ENCODE data around the gene KCP.

The KCP gene

GRCh38 chr7:128910569-128910945 lies at the start of gene KCP:
Gene KCP, minus strand, starts transcription at chr7:128910709. Its CDS starts 33 bp downstream, at chr7:128910676.
- peaks cover 11% of the 10 kb centered on the region for H3K4me1 ChIP-seq (ENCODE audit: insufficient read depth, low read length)
- peak within 1 kb of the TSS; percentile 20 for H2AFZ ChIP-seq (ENCODE audit: low read depth, low read length)
- no peaks in the 10 kb centered on the region for H3K9me3 ChIP-seq (ENCODE audit: low read length)
- no peaks in the 10 kb centered on the region for H3K36me3 ChIP-seq (ENCODE audit: insufficient read depth, low read length)
- H3K27me3 ChIP-seq (ENCODE audit: insufficient read depth, low read length) = peaks cover 59% of the 10 kb centered on the region
- H3K4me3 ChIP-seq (ENCODE audit: low read length) = no peak within 1 kb of the TSS

DNA sequence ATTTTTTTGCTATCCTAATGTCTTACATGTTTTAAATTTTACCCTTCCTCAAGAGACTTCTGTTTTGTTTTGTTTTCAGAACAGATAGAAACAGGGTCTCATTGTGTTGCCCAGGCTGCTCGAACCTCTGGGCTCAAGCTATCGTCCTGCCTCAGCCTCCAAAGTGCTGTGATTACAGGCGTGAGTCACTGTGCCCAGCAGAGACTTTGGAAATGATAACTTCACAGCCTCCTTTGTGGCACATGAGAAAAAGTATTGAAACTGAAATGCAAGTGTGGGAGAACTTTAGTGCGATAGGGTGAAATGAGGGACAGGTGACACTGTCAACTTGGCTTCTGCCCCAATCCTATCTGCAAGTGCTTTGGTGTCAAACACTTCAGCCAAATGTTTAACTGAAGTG lies 48.8 kb upstream of the KCP start:
- Histone ChIP-seq H3K27me3 (ENCODE audit: insufficient read depth, low read length) (no peaks in the 10 kb centered on the region), H3K36me3 (ENCODE audit: insufficient read depth, low read length) (peaks cover 75% of the 10 kb centered on the region), H3K4me3 (ENCODE audit: low read length) (no peak overlapping the region), H3K9me3 (ENCODE audit: low read length) (peaks cover 2% of the 10 kb centered on the region), H3K4me1 (ENCODE audit: insufficient read depth, low read length) (no peaks in the 10 kb centered on the region), H2AFZ (ENCODE audit: low read depth, low read length) (no peak overlapping the region)

GRCh38 chr7:128955981-128956380 lies 45.5 kb upstream of the KCP start:
- Histone ChIP-seq H2AFZ (ENCODE audit: low read depth, low read length) (no peak overlapping the region), H3K36me3 (ENCODE audit: insufficient read depth, low read length) (peaks cover 83% of the 10 kb centered on the region), H3K9me3 (ENCODE audit: low read length) (no peaks in the 10 kb centered on the region), H3K4me1 (ENCODE audit: insufficient read depth, low read length) (no peaks in the 10 kb centered on the region), H3K4me3 (ENCODE audit: low read length) (no peak overlapping the region), H3K27me3 (ENCODE audit: insufficient read depth, low read length) (no peaks in the 10 kb centered on the region)

- Histone ChIP-seq H3K36me3 (ENCODE audit: insufficient read depth, low read length) (peaks cover 86% of the 10 kb centered on the region), H3K4me3 (ENCODE audit: low read length) (no peak overlapping the region), H3K27me3 (ENCODE audit: insufficient read depth, low read length) (no peaks in the 10 kb centered on the region), H3K4me1 (ENCODE audit: insufficient read depth, low read length) (no peaks in the 10 kb centered on the region), H2AFZ (ENCODE audit: low read depth, low read length) (no peak overlapping the region), H3K9me3 (ENCODE audit: low read length) (no peaks in the 10 kb centered on the region)
Measured at GRCh38 chr7:128954830-128955802, 44.6 kb upstream of the KCP start.

DNA sequence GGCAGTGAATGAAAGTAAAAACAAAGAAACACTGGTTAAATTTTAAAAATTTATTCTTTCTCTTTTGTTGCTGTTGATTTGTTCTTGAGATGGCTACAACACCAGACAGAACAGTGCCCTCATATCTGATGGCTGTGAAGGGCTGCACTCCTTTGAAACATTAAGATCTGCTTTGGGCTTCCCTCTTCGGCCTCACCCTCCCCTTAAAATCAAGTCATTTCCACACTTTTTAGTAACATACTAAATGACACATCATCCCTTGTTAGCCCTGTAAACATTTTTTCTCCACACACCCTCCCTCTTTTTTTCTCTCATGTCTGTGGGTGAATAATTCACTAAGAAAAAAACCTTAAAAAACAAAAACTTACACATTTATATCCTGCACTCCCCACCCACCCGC lies 43.6 kb upstream of the KCP start:
- no peaks in the 10 kb centered on the region for H3K9me3 ChIP-seq (ENCODE audit: low read length)
- no peaks in the 10 kb centered on the region for H3K4me1 ChIP-seq (ENCODE audit: insufficient read depth, low read length)
- H2AFZ ChIP-seq (ENCODE audit: low read depth, low read length) = no peak overlapping the region
- H3K4me3 ChIP-seq (ENCODE audit: low read length) = no peak overlapping the region
- no peaks in the 10 kb centered on the region for H3K27me3 ChIP-seq (ENCODE audit: insufficient read depth, low read length)
- H3K36me3 ChIP-seq (ENCODE audit: insufficient read depth, low read length) = peaks cover 77% of the 10 kb centered on the region

GRCh38 chr7:128951296-128951695 lies 40.8 kb upstream of the KCP start:
- Histone ChIP-seq H3K27me3 (ENCODE audit: insufficient read depth, low read length) (no peaks in the 10 kb centered on the region), H3K36me3 (ENCODE audit: insufficient read depth, low read length) (peaks cover 51% of the 10 kb centered on the region), H3K4me3 (ENCODE audit: low read length) (no peak overlapping the region), H2AFZ (ENCODE audit: low read depth, low read length) (no peak overlapping the region), H3K9me3 (ENCODE audit: low read length) (no peaks in the 10 kb centered on the region), H3K4me1 (ENCODE audit: insufficient read depth, low read length) (no peaks in the 10 kb centered on the region)

DNA sequence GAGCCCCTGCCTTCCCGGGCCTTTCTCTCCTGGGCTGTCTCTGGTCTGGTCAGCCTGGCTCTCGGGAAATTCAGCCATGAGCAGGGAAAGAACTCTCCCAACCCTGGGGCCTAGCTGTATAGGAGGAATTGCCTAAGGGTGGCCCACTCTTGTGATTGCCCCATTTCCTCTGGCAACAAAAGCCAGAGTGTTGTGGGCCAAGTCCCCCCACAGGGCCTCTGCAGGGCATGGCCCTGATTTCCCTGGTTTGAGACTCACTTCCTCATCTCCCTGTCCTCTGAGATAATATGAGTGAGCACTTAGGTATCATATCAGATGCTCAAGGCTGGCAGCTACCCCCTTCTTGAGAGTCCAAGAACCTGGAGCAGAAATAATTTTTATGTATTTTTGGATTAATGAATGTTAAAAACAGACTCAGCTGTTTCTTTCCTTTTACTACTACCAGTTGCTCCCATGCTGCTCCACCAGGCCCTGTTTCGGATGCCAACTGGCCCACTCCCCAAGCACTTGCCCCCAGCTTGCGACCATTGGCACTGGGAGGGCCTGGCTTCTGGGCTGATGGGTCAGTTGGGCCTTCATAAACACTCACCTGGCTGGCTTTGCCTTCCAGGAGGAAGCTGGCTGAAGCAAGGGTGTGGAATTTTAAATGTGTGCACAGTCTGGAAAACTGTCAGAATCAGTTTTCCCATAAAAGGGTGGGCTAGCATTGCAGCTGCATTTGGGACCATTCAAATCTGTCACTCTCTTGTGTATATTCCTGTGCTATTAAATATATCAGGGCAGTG lies 38.7 kb upstream of the KCP start:
- H2AFZ ChIP-seq (ENCODE audit: low read depth, low read length) = no peak overlapping the region

DNA sequence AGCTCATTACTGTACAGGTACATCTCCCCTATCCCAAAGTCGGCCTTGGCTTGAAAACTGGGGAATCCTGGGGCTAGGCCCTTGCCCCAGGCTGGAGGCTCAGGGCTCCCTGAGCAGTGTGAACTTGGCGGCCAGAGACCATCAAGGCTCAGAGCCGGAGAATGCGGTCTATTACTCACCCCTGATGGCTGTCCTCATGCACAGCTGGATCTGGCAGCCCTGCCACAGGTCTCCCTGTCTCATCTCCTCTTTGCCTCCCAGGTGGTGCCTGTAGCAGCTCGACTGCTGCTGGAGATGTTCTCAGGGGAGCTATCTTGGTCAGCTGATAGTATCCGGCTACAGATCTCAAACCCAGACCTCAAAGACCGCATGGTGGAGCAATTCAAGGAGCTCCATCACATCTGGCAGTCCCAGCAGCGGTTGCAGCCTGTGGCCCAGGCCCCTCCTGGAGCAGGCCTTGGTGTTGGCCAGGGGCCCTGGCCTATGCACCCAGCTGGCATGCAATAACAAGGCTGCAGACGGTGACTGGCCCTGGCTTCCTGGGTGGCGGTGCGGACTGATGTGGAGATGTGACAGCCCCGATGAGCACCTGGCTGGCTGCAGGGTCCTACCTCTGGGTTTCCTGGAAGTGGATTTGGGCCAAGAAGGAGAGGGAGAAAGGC lies 37.9 kb upstream of the KCP start:
- H2AFZ ChIP-seq (ENCODE audit: low read depth, low read length) = no peak overlapping the region
- H3K4me3 ChIP-seq (ENCODE audit: low read length) = no peak overlapping the region
- no peaks in the 10 kb centered on the region for H3K9me3 ChIP-seq (ENCODE audit: low read length)
- peaks cover 24% of the 10 kb centered on the region for H3K36me3 ChIP-seq (ENCODE audit: insufficient read depth, low read length)
- H3K4me1 ChIP-seq (ENCODE audit: insufficient read depth, low read length) = no peaks in the 10 kb centered on the region
- H3K27me3 ChIP-seq (ENCODE audit: insufficient read depth, low read length) = no peaks in the 10 kb centered on the region

More for the DNA sequence above, 38.7 kb upstream of the KCP start:
- no peaks in the 10 kb centered on the region for H3K4me1 ChIP-seq (ENCODE audit: insufficient read depth, low read length)
- no peak overlapping the region for H3K4me3 ChIP-seq (ENCODE audit: low read length)
- no peaks in the 10 kb centered on the region for H3K9me3 ChIP-seq (ENCODE audit: low read length)
- H3K27me3 ChIP-seq (ENCODE audit: insufficient read depth, low read length) = no peaks in the 10 kb centered on the region
- H3K36me3 ChIP-seq (ENCODE audit: insufficient read depth, low read length) = peaks cover 31% of the 10 kb centered on the region

- H3K9me3 ChIP-seq (ENCODE audit: low read length) = no peaks in the 10 kb centered on the region
- H3K27me3 ChIP-seq (ENCODE audit: insufficient read depth, low read length) = no peaks in the 10 kb centered on the region
- peaks cover 18% of the 10 kb centered on the region for H3K36me3 ChIP-seq (ENCODE audit: insufficient read depth, low read length)
- no peak overlapping the region for H3K4me3 ChIP-seq (ENCODE audit: low read length)
- H3K4me1 ChIP-seq (ENCODE audit: insufficient read depth, low read length) = no peaks in the 10 kb centered on the region
- no peak overlapping the region for H2AFZ ChIP-seq (ENCODE audit: low read depth, low read length)
Measured at GRCh38 chr7:128947854-128948253, 37.3 kb upstream of the KCP start.

- no peak overlapping the region for H2AFZ ChIP-seq (ENCODE audit: low read depth, low read length)
Measured at GRCh38 chr7:128946936-128947830, 36.7 kb upstream of the KCP start.

GRCh38 chr7:128945668-128946366 lies 35.3 kb upstream of the KCP start:
- Histone ChIP-seq H3K4me1 (ENCODE audit: insufficient read depth, low read length) (no peaks in the 10 kb centered on the region), H3K27me3 (ENCODE audit: insufficient read depth, low read length) (peaks cover 7% of the 10 kb centered on the region), H3K4me3 (ENCODE audit: low read length) (no peak overlapping the region), H2AFZ (ENCODE audit: low read depth, low read length) (no peak overlapping the region), H3K9me3 (ENCODE audit: low read length) (no peaks in the 10 kb centered on the region), H3K36me3 (ENCODE audit: insufficient read depth, low read length) (peaks cover 3% of the 10 kb centered on the region)

More at GRCh38 chr7:128946936-128947830, 36.7 kb upstream of the KCP start:
- H3K27me3 ChIP-seq (ENCODE audit: insufficient read depth, low read length) = no peaks in the 10 kb centered on the region
- no peaks in the 10 kb centered on the region for H3K9me3 ChIP-seq (ENCODE audit: low read length)
- H3K4me3 ChIP-seq (ENCODE audit: low read length) = no peak overlapping the region
- peaks cover 12% of the 10 kb centered on the region for H3K36me3 ChIP-seq (ENCODE audit: insufficient read depth, low read length)
- H3K4me1 ChIP-seq (ENCODE audit: insufficient read depth, low read length) = no peaks in the 10 kb centered on the region

Data from neuron (in vitro differentiated cells).